Mesendoderm (in vitro differentiated cells): ENCODE data around the gene C19orf38.

ENCODE experiments used
- DNase-seq: peaks from one replicate; pipeline ENCODE4 v3.0.0; 2013
- H2AK5ac ChIP-seq: 2 replicates; pipeline ENCODE4 v1.6.1; 2013; ENCODE audit warnings: low read length, inconsistent platforms
- H2BK120ac ChIP-seq: 2 replicates; pipeline ENCODE4 v1.6.1; 2013; ENCODE audit warnings: low read depth, mild to moderate bottlenecking, low read length, moderate library complexity, mixed read lengths
- H2BK15ac ChIP-seq: replicated peaks from 2 replicates; pipeline ENCODE4 v1.6.1; 2013; ENCODE audit warnings: low read depth, mild to moderate bottlenecking, moderate library complexity
- H2BK5ac ChIP-seq: 2 replicates; pipeline ENCODE4 v1.6.1; 2013; ENCODE audit warnings: low read length, inconsistent platforms
- H3K18ac ChIP-seq: 2 replicates; pipeline ENCODE4 v1.6.1; 2013; ENCODE audit warnings: mild to moderate bottlenecking, low read length, mixed read lengths
- H3K23ac ChIP-seq: one replicate; pipeline ENCODE4 v1.6.1; 2013; ENCODE audit warnings: low read length
- H3K27ac ChIP-seq: 2 replicates; pipeline ENCODE4 v1.5.1; 2013; ENCODE audit warnings: low read depth, mild to moderate bottlenecking, inconsistent platforms, low read length, moderate library complexity
- H3K27me3 ChIP-seq: 2 replicates; pipeline ENCODE4 v1.6.1; 2013; ENCODE audit warnings: low read length, control low read depth, mild to moderate bottlenecking, inconsistent platforms; ENCODE audit not compliant: insufficient read depth, poor library complexity
- H3K36me3 ChIP-seq: 2 replicates; pipeline ENCODE4 v1.6.1; 2013; ENCODE audit warnings: low read length, inconsistent platforms; ENCODE audit not compliant: control insufficient read depth, insufficient read depth
- H3K4ac ChIP-seq: one replicate; pipeline ENCODE4 v1.6.1; 2013; ENCODE audit warnings: low read depth, mild to moderate bottlenecking, low read length, moderate library complexity
- H3K4me1 ChIP-seq: 2 replicates; pipeline ENCODE4 v1.6.1; 2013; ENCODE audit warnings: low read depth, low read length, inconsistent platforms; ENCODE audit not compliant: control insufficient read depth
- H3K4me2 ChIP-seq: 2 replicates; pipeline ENCODE4 v1.6.1; 2013; ENCODE audit warnings: low read length
- H3K4me3 ChIP-seq: 2 replicates; pipeline ENCODE4 v1.5.1; 2013; ENCODE audit warnings: mild to moderate bottlenecking, low read length
- H3K56ac ChIP-seq: one replicate; pipeline ENCODE4 v1.6.1; 2013; ENCODE audit warnings: low read length
- H3K79me1 ChIP-seq: 2 replicates; pipeline ENCODE4 v1.6.1; 2013; ENCODE audit warnings: low read length, inconsistent platforms
- H3K79me2 ChIP-seq: 2 replicates; pipeline ENCODE4 v1.6.1; 2013; ENCODE audit warnings: mild to moderate bottlenecking, low read length; ENCODE audit not compliant: control insufficient read depth, insufficient read depth
- H3K9ac ChIP-seq: 2 replicates; pipeline ENCODE4 v1.6.1; 2013; ENCODE audit warnings: low read length, inconsistent platforms
- H4K5ac ChIP-seq: one replicate; pipeline ENCODE4 v1.6.1; 2013; ENCODE audit warnings: low read length
- H4K8ac ChIP-seq: one replicate; pipeline ENCODE4 v1.6.1; 2013; ENCODE audit warnings: low read depth, mild to moderate bottlenecking, control low read depth, low read length, moderate library complexity
- WGBS: extraction: QIAGEN DNeasy Blood & Tissue Kit; methylation state at CpG from one replicate; pipeline ENCODE4 v1.1.7; 2013; ENCODE audit warnings: low lambda C conversion rate, missing lambda C conversion rate; ENCODE audit not compliant: insufficient coverage; ENCODE audit errors: extremely low coverage; 5-methylcytosine and 5-hydroxymethylcytosine counted together

Gene C19orf38

DNA sequence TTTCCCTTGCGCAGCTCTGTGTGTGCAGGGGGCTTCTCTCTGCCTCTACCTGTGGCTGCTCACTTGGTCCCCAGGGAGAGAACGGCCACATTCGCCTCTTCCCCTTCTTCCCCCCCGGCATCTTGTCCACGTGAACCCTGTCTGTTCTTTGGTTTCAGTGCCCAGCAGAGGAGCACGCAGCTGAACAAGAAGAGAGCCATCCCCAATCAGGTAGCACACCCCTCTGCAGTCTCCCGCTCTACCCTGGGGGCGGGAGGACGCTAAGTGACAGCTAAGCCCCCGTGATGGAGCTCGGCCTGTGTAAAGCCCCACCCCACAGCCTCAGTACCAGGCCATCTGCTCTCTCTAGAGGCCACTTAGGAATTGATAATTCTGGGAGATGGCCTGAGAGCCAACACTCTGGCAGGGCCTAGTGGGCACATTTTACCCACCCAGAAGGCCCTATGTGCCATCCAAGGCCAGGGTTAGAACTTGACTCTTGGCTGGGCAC, 42.4 kb upstream of the C19orf38 start:
- Histone ChIP-seq H3K4me1 (no peaks in the 10 kb centered on the region), H3K56ac (no peak overlapping the region), H3K4me2 (no peak overlapping the region), H3K18ac (no peak overlapping the region), H3K4ac (no peak overlapping the region), H3K36me3 (peaks cover 3% of the 10 kb centered on the region), H2BK120ac (no peak overlapping the region), H3K4me3 (no peak overlapping the region), H3K27me3 (no peaks in the 10 kb centered on the region), H3K79me1 (no peaks in the 10 kb centered on the region), H3K79me2 (no peaks in the 10 kb centered on the region), H2BK15ac (no peak overlapping the region), H3K9ac (no peak overlapping the region), H3K27ac (no peak overlapping the region), H3K23ac (no peak overlapping the region), H4K5ac (no peak overlapping the region), H2AK5ac (no peak overlapping the region), H2BK5ac (no peak overlapping the region), H4K8ac (no peak overlapping the region)
- WGBS = no CpG with 5 or more reads among the region's 11 CpGs
- no peak for DNase-seq

GRCh38 chr19:10808937-10809649, 39.1 kb upstream of the C19orf38 start:
- no peak overlapping the region for H3K9ac ChIP-seq
- no peak overlapping the region for H2AK5ac ChIP-seq
- no peaks in the 10 kb centered on the region for H3K79me2 ChIP-seq
- no peak overlapping the region for H3K56ac ChIP-seq
- no peak overlapping the region for H4K8ac ChIP-seq
- no peak overlapping the region for H3K27ac ChIP-seq
- WGBS = no CpG with 5 or more reads among the region's 10 CpGs
- no peak overlapping the region for H3K23ac ChIP-seq
- no peak overlapping the region for H2BK15ac ChIP-seq
- no peak overlapping the region for H2BK5ac ChIP-seq
- no peak overlapping the region for H2BK120ac ChIP-seq
- no peaks in the 10 kb centered on the region for H3K4me1 ChIP-seq
- H3K27me3 ChIP-seq = no peaks in the 10 kb centered on the region
- no peak overlapping the region for H3K4me2 ChIP-seq
- no peak overlapping the region for H4K5ac ChIP-seq
- H3K36me3 ChIP-seq = peaks cover 3% of the 10 kb centered on the region
- H3K4ac ChIP-seq = no peak overlapping the region
- H3K79me1 ChIP-seq = no peaks in the 10 kb centered on the region
- H3K18ac ChIP-seq = no peak overlapping the region
- no peak for DNase-seq
- H3K4me3 ChIP-seq = no peak overlapping the region

- DNase-seq = no peak
- Histone ChIP-seq H3K27ac (no peak overlapping the region), H2BK15ac (no peak overlapping the region), H3K4me3 (no peak overlapping the region), H3K36me3 (peaks cover 3% of the 10 kb centered on the region), H3K56ac (no peak overlapping the region), H3K4me2 (no peak overlapping the region), H3K23ac (no peak overlapping the region), H2BK120ac (no peak overlapping the region), H3K27me3 (no peaks in the 10 kb centered on the region), H3K9ac (no peak overlapping the region), H2AK5ac (no peak overlapping the region), H2BK5ac (no peak overlapping the region), H4K5ac (no peak overlapping the region), H3K79me2 (no peaks in the 10 kb centered on the region), H3K79me1 (no peaks in the 10 kb centered on the region), H3K18ac (no peak overlapping the region), H3K4ac (no peak overlapping the region), H3K4me1 (no peaks in the 10 kb centered on the region), H4K8ac (no peak overlapping the region)
- no CpG with 5 or more reads among the region's 15 CpGs for WGBS
Observed at GRCh38 chr19:10809651-10810285, 38.4 kb upstream of the C19orf38 start.

GRCh38 chr19:10811391-10812111, 36.7 kb upstream of the C19orf38 start:
- no peak for DNase-seq
- peak overlapping the region; percentile 15 for H3K56ac ChIP-seq
- no peak overlapping the region for H3K27ac ChIP-seq
- H3K23ac ChIP-seq = no peak overlapping the region
- WGBS = no CpG with 5 or more reads among the region's 17 CpGs
- H3K79me2 ChIP-seq = no peaks in the 10 kb centered on the region
- no peak overlapping the region for H3K4ac ChIP-seq
- H2AK5ac ChIP-seq = no peak overlapping the region
- H3K79me1 ChIP-seq = no peaks in the 10 kb centered on the region
- H4K8ac ChIP-seq = no peak overlapping the region
- no peak overlapping the region for H3K4me2 ChIP-seq
- no peak overlapping the region for H3K9ac ChIP-seq
- no peak overlapping the region for H3K18ac ChIP-seq
- H2BK15ac ChIP-seq = no peak overlapping the region
- H2BK5ac ChIP-seq = no peak overlapping the region
- H4K5ac ChIP-seq = no peak overlapping the region
- peaks cover 3% of the 10 kb centered on the region for H3K36me3 ChIP-seq
- H3K27me3 ChIP-seq = no peaks in the 10 kb centered on the region
- no peaks in the 10 kb centered on the region for H3K4me1 ChIP-seq
- no peak overlapping the region for H3K4me3 ChIP-seq
- H2BK120ac ChIP-seq = no peak overlapping the region

- H2AK5ac ChIP-seq = no peak overlapping the region
- H3K4me2 ChIP-seq = no peak overlapping the region
- no peak overlapping the region for H3K4me3 ChIP-seq
- H2BK120ac ChIP-seq = no peak overlapping the region
- no peak overlapping the region for H3K9ac ChIP-seq
- H3K27ac ChIP-seq = no peak overlapping the region
- H3K56ac ChIP-seq = peak overlapping the region; percentile 25
- WGBS = no CpG with 5 or more reads among the region's 19 CpGs
- H3K4ac ChIP-seq = no peak overlapping the region
- H3K4me1 ChIP-seq = no peaks in the 10 kb centered on the region
- H2BK5ac ChIP-seq = no peak overlapping the region
- no peaks in the 10 kb centered on the region for H3K79me2 ChIP-seq
- H4K8ac ChIP-seq = no peak overlapping the region
- H3K79me1 ChIP-seq = no peaks in the 10 kb centered on the region
- H3K18ac ChIP-seq = no peak overlapping the region
- no peaks in the 10 kb centered on the region for H3K27me3 ChIP-seq
- DNase-seq = peak; percentile 38
- H4K5ac ChIP-seq = no peak overlapping the region
- H3K23ac ChIP-seq = no peak overlapping the region
- no peak overlapping the region for H2BK15ac ChIP-seq
- H3K36me3 ChIP-seq = peaks cover 3% of the 10 kb centered on the region
Observed at GRCh38 chr19:10812196-10812595, 36.0 kb upstream of the C19orf38 start.
